HS-5 (cell line): ENCODE data around the gene FBXO22.
"Not testable (repeated sequence)": the region's sequence is repeated elsewhere in the genome, so short reads cannot be mapped to it uniquely, and the experiment has no call there.

Experiments used
- DNase-seq: peaks from one replicate; pipeline ENCODE4 v3.0.0-alpha.2; 2012; ENCODE audit warnings: low read depth

Gene FBXO22

DNA sequence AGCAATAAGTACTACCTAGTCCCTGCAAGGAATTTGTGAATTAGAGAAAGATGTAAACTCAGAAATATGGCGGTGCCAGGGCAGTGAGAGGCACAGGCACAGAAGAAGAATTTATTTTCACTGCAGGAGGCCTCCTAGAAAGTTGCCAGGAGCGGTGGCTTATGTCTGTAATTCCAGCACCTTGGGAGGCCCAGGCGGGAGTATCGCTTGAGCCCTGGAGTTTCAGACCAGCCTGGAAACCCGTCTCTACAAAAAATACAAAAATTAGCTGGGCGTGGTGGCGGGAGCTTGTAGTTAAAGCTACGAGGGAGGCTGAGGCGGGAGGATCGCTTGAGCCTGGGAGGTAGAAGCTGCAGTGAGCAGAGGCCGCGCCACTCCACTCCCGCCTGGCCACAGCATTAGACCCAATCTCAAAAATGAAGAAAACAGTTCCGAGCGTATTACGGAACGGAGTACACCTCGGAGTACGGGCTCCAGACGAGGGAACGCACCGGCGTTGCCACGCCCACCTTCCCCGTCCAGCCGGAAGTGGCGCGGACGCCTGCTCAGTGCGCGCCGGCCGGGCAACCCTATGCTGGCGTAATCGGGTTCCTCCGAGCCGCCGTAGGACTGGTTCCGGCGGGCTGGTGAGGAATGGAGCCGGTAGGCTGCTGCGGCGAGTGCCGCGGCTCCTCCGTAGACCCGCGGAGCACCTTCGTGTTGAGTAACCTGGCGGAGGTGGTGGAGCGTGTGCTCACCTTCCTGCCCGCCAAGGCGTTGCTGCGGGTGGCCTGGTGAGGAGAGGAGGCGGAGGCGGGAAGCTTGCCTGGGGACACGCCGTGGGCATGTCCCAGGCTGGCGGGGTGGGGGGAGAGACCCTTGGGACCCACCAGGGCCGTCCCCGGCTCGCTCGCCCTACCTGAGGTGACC is at the start of gene FBXO22:
Gene FBXO22, plus strand, starts transcription at position 548 of the 909 bp plus-strand sequence. Its CDS starts 86 bp downstream, at position 634.
- DNase-seq, result peak; percentile 62

DNA sequence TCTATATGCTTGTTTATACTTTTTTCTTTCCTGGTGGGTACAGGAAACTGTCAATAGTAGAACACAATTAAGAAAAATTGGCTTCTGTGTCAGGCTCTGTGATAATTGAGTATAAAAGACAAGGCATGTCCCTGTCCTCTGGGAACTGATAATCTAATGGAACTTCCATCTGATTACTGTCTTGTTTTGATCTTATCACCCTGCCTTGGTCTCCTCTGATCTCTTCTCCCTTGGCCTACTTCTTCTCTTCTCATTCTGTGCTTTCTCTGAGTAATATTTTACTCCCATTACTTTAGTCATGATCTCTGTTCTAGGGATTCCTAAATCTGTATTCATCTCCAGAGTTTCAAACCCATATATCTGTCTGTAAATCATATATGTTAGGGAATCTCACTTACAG is 45.8 kb upstream of the FBXO22 start:
- DNase-seq, result no peak

DNA sequence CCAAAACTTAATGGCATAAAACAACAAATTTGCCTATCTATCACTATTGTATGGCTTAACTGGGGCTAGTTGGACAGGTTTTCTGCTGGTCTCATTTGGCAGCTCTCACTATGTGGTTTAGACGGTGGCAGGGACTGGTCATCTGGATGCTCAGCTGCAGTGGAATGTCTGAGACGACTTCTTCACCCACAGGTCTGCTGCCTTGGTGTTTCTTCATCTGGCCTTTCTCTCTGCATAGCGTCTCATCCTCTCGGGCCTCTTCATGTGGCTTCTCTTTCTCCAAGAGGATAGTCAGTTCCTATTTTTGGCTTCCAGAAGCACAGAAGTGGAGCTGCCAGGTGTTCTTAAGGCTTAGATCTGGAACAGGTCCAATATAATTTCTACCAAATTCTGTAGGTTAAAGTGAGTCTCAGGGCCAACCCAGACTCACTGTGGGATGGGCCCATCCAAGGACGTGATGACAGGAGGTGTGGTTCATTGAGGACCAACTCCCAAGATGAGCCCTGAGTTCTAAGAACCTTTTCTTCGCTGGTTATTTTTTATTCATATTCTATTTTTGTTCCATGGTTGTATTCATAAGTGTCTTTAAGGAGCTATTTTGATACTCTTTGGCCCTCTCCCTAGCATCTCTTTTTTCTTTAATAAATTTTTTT is 41.8 kb upstream of the FBXO22 start:
- DNase-seq, result no peak

DNA sequence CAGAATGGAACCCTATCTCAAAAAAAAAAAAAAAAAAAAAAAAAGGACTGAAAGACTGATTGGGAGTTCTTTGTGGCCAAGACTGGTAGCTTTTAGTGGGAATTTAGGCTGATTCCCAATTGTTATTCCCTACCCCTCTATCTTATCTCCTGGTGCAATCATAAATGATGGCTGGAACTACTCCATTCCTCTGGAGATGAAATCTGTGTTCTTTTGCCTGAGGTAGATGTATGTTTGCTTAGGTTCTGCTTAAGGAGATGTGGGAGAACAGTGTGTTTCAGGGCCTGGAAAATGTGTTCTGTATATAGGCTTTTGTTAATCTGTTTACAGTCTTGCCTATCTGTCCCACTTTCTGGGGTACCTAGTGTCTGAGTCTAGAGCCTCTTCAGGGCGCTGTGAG is 40.9 kb upstream of the FBXO22 start:
- DNase-seq, result no peak

DNA sequence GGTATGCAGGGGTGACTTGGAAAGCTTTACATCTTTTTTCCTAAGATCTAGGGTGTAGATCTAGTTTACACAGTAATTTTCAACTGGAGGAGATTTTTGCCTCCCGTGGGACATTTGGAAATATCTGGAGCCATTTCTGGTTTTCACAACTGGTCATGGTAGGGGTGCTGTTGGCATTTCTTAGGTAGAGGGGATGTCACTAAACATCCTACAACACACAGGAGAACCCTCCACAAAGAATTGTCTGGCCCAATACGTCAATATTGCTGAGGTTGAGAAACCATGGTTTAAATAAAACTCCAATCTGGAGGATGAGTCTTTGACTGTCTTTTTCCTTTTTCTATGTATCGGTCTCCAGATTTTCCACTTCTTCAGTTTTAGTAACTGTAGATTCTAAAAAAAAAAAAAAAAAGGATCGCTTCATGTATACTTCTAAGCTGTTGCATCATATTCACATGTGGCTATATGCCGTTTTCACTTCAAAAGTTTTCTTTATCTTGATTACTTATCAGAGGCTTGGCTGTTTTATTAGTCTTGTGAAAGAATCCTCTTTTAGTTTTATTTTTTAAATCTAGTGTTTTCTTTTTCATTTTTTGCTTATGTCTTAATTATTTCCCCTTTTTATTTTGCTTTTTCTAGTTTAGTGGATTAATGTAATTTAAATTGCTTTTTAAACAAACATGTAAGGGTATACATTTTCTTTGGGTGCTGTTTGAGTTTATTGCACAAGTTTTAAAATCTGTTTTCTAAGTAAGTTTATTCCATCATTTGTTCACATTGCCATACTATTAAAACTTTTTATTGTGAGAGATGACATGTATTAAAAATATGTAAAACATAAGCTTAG is 39.2 kb upstream of the FBXO22 start:
- DNase-seq, result no peak

DNA sequence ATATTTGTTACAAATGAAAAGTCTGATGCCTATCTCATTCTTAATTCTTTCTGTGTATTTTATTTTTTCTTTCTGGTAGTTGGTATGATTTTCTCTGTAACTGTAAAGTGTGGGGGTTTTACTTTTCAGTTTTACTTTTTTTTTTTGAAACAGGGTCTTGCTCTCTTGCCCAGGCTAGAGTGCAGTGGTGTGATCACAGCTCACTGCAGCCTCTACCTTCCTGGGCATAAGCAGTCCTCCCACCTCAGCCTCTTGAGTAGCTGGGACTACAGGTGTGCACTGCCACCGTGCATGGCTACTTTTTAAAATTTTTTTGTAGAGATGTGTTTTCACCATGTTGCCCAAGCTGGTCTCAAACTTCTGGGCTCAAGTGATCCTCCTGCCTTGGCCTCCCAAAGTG is 37.6 kb upstream of the FBXO22 start:
- DNase-seq, result not testable (repeated sequence)

DNA sequence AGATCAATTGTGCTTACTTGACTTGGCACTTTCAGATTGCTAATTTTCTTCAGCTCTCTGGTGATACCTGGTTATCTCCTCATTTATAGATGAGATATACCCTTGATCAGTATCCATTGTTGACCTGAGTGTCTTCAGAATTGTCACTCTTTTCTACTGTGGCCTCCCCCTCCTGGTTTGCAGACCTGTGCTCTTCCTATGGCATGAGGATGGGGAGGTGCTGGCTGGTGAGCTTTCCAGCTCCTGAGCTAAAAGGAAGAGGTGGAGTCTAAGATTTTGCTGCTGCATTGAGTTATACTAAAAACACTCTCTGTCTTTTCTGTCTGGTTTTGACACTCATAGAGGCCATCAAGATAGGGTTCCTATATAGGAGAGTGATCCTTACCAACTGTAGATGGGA is 36.8 kb upstream of the FBXO22 start:
- DNase-seq, result no peak

DNA sequence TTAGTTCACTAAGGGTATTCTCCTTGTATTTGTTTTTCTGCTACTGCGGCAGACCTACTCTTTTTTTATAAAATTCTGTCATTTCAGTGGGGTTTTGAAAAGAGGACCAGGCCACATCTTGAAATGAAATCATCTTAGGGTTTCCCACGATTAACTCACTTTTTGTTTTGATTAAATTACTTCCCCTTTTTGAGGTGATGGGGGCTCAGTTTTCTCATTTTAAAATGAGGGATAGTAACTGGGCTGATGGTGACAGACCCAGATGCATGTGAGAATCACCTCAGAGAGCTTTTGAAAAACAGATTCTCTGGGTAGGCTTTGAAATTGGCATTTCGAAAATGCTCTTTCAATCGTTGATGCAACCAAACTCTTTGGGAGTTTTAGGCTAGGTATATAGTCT is 36.2 kb upstream of the FBXO22 start:
- no peak for DNase-seq

DNA sequence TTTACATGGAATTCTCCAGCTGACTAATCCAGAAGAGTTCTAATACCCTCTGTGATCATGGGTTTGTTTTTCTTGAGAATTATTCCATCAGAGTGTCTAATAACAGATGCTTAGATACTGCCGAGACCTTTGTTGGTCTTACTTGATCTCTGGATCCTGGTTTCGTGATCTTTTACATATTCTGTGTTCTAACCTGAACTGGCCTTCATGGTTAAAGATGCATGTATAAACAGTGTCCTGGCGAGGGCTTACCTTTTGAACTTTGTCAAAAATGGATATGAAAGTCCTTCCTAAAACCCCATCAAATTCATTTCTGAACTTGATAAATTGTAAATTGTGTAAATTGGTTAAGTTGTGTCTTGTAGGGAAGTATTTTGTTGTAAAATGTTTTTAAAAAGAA is 35.7 kb upstream of the FBXO22 start:
- no peak for DNase-seq

DNA sequence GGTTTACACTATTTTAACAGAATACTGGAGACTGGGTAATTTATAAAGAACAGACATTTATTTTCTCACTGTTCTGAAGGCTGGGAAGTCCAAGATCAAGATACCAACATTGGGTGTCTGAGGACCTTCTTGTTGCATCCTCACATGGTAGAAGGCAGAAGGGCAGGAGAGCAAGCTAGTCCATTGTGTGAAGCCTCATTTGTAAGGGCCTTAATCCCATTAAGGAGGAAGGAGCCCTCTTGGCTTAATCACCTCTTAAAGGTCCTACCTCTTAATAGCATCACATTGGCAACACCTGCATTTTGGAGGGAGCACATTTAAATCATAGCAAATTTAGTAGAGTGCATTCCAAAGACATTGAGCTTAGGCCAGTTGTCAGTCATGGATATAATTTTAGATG is 34.2 kb upstream of the FBXO22 start:
- no peak for DNase-seq

DNA sequence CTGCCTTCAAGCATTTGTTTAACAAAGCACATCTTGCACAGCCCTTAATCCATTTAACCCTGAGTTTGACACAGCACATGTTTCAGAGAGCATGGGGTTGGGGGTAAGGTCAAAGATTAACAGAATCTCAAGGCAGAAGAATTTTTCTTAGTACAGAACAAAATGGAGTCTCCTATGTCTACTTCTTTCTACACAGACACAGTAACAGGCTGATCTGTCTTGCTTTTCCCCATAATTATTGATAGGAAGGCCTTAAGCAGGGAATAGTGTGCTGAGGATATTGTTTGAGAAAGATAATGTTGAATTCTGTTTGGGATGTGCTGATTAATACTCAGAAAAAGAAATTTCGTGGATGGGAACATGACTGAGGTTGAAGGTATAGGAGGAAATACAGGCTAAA is 32.1 kb upstream of the FBXO22 start:
- DNase-seq, result not testable (repeated sequence)

DNA sequence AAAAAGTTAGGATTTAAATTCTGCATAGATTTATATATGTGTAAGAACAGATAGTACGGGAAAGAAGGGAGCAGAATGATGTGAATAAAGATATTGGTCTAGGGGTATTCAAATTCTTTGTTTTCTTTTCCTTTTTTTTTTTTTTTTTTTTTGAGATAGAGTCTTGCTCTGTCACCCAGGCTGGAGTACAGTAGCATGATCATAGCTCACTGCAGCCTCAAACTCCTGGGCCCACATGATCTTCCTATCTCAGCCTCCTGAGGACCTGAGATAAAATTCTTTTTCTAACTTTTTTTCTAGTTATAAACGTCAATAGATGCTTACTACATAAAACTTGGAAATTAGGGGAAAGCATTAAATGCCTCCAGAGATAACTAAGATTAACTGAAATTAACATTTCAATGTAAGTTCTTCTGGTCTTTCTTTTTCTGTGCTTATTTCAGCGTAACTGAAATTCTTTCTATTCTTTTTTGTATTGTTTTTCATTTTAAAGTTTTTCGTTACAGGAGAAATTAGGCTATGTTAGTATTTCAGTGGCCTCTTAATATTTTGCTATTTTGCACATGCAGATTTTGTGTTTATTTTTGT is 31.2 kb upstream of the FBXO22 start:
- no peak for DNase-seq

DNA sequence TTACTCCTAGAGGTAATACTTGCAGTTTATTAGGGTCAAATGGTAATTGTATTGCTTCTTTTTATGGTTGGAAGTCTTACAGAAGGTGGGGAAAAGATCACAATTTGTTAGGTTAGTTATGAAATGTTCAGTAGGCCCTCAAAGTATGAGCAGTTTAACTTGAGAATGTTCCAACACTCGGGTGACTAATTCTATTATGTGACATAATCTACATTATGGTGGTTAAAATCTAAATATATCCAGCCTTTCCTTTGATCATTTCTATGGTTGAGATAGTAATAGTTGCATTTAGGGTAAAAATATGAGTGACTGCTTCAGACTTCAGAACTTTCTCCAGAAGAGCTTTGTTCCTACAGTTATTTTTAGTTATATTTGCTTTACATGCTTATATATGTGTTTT is 19.6 kb upstream of the FBXO22 start:
- peak; percentile 13 for DNase-seq

DNA sequence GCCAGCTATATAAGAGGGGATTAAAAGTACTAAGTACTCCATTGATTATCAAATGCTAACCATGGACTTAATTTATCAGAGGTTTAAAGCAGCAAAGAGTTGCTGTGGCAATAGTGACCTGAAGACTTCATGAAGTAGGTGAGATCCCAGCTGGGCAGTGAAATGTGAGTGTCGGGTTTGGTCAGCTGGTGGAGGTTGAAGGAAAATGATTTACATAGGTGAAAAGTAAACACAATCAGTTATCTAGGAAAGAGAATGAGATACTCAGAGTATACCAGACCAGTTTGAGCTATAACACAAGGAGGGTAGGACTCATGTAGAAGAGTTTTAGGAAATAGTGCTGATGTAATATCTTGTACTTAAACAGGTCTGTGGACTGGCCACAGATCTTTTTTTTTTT is 16.5 kb upstream of the FBXO22 start:
- no peak for DNase-seq

DNA sequence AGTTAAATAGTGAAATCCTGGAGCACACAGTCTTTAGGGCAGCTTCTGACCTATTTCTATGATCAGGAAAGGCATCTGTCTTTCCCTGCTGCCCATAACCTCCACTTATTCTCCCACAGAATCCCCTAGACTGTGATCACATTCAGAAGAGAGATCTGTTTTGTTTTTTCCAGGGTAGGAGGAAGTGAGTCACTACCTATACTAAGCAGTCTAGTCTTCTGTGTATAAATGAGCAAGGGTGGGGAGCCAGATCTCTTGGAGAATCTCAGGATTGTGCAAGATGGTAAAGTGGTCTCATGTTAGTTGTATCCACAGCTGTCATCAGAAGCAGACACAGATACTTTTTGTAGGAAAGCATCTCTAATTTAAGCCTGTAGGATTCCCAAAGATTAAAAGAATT is 11.8 kb upstream of the FBXO22 start:
- peak; percentile 49 for DNase-seq

DNA sequence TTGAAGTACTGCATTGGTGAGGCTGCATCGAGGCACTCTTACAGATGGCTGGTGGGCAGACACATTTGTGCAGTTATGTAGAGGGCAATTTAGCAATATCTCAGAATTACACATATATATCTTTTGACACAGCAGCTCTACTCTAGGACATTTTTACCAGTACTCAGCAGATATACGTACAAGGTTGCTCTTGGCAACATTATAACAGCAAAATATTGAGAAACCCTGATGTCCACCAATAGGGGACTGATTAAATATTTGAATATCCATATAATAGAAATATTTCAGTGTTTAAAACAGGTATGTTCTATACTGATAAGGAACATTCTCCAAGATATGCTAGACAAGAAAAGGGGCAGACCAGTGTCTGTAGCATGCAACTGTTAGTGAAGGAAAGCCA is 7.9 kb upstream of the FBXO22 start:
- DNase-seq, result no peak

DNA sequence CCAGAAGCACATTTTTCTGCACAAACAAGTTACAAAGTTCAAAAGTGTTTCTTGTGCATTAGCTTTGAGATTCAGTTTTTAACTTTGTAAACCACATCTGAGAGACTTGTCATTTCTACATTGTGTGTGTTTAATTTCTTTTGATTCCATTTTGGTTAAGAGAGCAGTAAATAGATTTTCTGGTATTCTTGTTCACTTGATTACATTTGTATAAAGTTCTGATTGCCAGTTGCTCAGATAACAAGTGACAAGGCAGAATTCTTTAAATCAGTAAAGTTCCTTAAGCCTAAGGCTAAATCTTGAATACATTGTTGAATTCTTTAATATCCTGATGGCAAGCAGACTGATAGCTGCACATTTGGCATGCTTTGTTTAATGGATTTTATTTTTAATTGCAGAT is 3.1 kb upstream of the FBXO22 start:
- DNase-seq, result no peak

DNA sequence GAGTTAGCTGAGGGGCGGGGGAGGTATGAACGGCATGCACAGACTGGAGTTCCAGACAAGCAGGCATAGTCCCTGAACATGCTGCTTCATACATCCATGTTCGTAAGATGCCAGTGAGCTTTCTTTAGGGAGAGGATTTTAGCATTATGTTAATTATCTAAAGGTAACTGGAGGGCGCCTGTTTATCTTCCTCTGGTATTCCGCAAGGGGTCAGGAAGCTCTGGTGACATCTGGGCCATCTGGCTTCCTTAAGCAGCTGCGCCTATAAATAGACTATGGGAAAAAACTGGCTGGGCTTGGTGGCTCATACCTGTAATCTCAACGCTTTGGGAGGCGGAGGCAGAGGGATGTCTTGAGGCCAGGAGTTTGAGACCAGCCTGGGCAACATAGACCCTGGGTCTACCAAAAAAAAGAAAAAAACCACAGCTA is 1.5 kb upstream of the FBXO22 start:
- no peak for DNase-seq

DNA sequence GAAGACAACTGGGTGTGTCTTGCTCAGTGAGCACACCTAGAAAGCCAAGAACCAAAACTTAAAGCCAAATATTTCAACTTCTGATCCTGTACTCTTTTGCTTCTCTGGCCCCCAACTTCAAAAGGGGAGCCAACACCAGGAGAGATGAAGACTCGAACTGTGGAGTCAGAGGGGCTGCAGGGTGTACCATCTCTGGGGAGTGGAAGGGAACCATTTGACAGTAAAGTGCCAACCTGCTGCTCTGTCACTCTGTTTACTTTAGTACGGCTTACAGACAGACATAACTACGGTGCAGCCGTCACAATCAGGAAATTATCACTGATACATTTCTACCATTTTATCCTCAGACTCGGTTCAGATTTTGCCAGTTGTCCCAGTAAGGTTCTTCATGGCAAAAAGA is 1.6 kb downstream of the FBXO22 start:
- no peak for DNase-seq

DNA sequence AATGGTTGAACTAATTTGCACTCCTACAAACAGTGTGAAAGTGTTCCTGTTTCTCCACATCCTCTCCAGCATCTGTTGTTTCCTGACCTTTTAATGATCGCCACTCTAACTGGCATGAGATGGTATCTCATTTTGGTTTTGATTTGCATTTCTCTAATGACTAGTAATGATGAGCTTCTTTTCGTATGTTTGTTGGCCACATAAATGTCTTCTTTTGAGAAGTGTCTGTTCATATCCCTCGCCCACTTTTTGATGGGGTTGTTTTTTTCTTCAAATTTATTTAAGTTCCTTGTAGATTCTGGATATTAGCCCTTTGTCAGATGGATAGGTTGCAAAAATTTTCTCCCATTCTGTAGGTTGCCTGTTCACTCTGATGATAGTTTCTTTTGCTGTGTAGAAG is 6.7 kb downstream of the FBXO22 start:
- DNase-seq, result not testable (repeated sequence)

DNA sequence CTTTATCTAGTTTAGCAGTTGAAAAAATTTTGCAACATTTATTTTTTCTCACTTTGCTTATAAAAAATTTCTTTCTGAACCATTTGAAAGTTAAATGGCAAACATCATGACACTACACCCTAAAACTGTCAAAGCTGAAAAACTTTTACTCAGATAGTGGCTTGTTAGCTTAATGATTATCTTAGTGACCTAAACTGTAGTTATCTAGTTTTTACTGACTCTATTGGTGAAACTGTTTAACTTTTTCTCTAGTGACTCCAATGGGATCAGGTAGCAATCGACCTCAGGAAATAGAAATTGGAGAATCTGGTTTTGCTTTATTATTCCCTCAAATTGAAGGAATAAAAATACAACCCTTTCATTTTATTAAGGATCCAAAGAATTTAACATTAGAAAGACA is 13.3 kb downstream of the FBXO22 start:
- DNase-seq, result no peak

DNA sequence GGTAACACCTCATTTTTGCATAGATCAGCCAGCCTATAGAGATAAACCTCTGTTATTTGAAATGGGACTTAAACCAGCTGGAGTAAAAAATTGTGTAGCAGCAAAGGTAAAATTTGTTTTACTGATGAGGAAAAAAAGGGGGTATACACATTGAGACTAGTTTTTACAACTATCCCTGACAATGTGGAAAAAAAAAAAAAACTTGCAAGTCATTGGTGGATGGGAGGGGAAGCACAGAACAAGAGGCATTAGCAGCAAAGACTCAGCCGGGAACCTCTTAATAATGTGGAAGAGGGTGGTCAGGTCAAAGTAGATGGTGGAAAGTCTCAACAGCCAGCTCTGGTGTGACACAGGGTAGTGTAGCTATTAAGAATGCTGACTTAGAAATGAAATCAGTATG is 14.5 kb downstream of the FBXO22 start:
- no peak for DNase-seq
